Liver (tissue), 9 donors: ENCODE measurements around the gene DLGAP4. TPM values are rescaled to one million over a fixed set of nuclear protein-coding genes. Genes with fewer than 3 reads are reported as not detected.

ENCODE experiments used
- DNase-seq: peaks from one replicate; pipeline ENCODE4 v3.0.0-alpha.2; 2017; ENCODE audit warnings: low spot score
- H3K27ac ChIP-seq, 2 donors: one replicate each; pipeline ENCODE4 v1.7.0; 2013; ENCODE audit warnings: inconsistent platforms in 2 of 2, low read length in 2 of 2, control low read depth in 1 of 2, low read depth in 1 of 2, mild to moderate bottlenecking in 1 of 2
- H3K27me3 ChIP-seq, 4 donors: one replicate each; pipeline versions ENCODE4 v1.6.1 to v1.7.0; 2013; ENCODE audit warnings: low read length in 3 of 4, inconsistent platforms in 1 of 4, mild to moderate bottlenecking in 1 of 4, moderate library complexity in 1 of 4; ENCODE audit not compliant: control insufficient read depth in 4 of 4, insufficient read depth in 4 of 4
- H3K36me3 ChIP-seq, 4 donors: one replicate each; pipeline versions ENCODE4 v1.6.1 to v1.7.0; 2013; ENCODE audit warnings: low read length in 3 of 4, mild to moderate bottlenecking in 3 of 4, low read depth in 1 of 4, moderate library complexity in 1 of 4; ENCODE audit not compliant: control insufficient read depth in 4 of 4, insufficient read depth in 3 of 4
- H3K4me1 ChIP-seq, 4 donors: one replicate each; pipeline versions ENCODE4 v1.6.1 to v1.7.0; 2013; ENCODE audit warnings: low read length in 3 of 4, mild to moderate bottlenecking in 3 of 4, moderate library complexity in 1 of 4; ENCODE audit not compliant: control insufficient read depth in 4 of 4, insufficient read depth in 4 of 4
- H3K4me3 ChIP-seq, 3 donors: one replicate each; pipeline versions ENCODE4 v1.6.1 to v1.7.0; 2013; ENCODE audit warnings: low read length in 3 of 3, control low read depth in 1 of 3, low read depth in 1 of 3, mild to moderate bottlenecking in 1 of 3
- H3K9ac ChIP-seq, 2 donors: one replicate each; pipeline ENCODE4 v1.7.0; 2013; ENCODE audit warnings: low read length in 2 of 2, mild to moderate bottlenecking in 2 of 2, moderate library complexity in 2 of 2, control low read depth in 1 of 2, low read depth in 1 of 2
- H3K9me3 ChIP-seq, 4 donors: one replicate each; pipeline versions ENCODE4 v1.6.1 to v1.7.0; 2013; ENCODE audit warnings: low read length in 3 of 4; ENCODE audit not compliant: control insufficient read depth in 4 of 4
- FOXA2 ChIP-seq: IDR thresholded peaks from 2 replicates; pipeline ENCODE4 v1.6.1; 2016; ENCODE audit warnings: antibody characterized with exemption
- GABPA ChIP-seq, 2 donors: IDR thresholded peaks in 1 of 2; conservative IDR thresholded peaks in 1 of 2; 2 replicates each; pipeline ENCODE4 v1.6.1; 2016; ENCODE audit warnings: antibody characterized with exemption in 2 of 2, mild to moderate bottlenecking in 1 of 2, moderate library complexity in 1 of 2
- HNF4A ChIP-seq, 2 donors: conservative IDR thresholded peaks; 2 replicates each; pipeline ENCODE4 v1.6.1; 2016; ENCODE audit warnings: antibody characterized with exemption in 2 of 2, mild to moderate bottlenecking in 2 of 2
- HNF4G ChIP-seq: IDR thresholded peaks from 2 replicates; pipeline ENCODE4 v1.6.1; 2016; ENCODE audit warnings: antibody characterized with exemption
- JUND ChIP-seq, 2 donors: IDR thresholded peaks; 2 replicates each; pipeline ENCODE4 v1.6.1; 2016; ENCODE audit warnings: antibody characterized with exemption in 2 of 2
- NR2F2 ChIP-seq: IDR thresholded peaks from 2 replicates; pipeline ENCODE4 v1.6.1; 2016; ENCODE audit warnings: antibody characterized with exemption
- RAD21 ChIP-seq, 2 donors: IDR thresholded peaks; 2 replicates each; pipeline ENCODE4 v1.6.1; 2016; ENCODE audit warnings: antibody characterized with exemption in 2 of 2, mild to moderate bottlenecking in 2 of 2
- RXRA ChIP-seq, 2 donors: IDR thresholded peaks; 2 replicates each; pipeline ENCODE4 v1.6.1; 2017 to 2018; ENCODE audit warnings: antibody characterized with exemption in 2 of 2, mild to moderate bottlenecking in 1 of 2
- SP1 ChIP-seq: IDR thresholded peaks from 2 replicates; pipeline ENCODE4 v1.6.1; 2018; ENCODE audit warnings: antibody characterized with exemption, mild to moderate bottlenecking
- TAF1 ChIP-seq: conservative IDR thresholded peaks from 2 replicates; pipeline ENCODE4 v1.6.1; 2016; ENCODE audit warnings: antibody characterized with exemption, mild to moderate bottlenecking
- YY1 ChIP-seq: IDR thresholded peaks from 2 replicates; pipeline ENCODE4 v1.6.1; 2016; ENCODE audit warnings: antibody characterized with exemption, mild to moderate bottlenecking
- WGBS: extraction: QIAGEN DNeasy Blood & Tissue Kit; methylation state at CpG from one replicate; pipeline ENCODE4 v1.1.7; 2013; 5-methylcytosine and 5-hydroxymethylcytosine counted together
- polyA plus RNA-seq, 2 donors: library from polyadenylated mRNA; stranded (reverse) in 1 of 2; unstranded in 1 of 2; fragments of 200-250 nt in 1 of 2; fragments of >200 nt in 1 of 2; fragmentation: Nextera tagmentation in 1 of 2; extraction: Ambion mirVana in 1 of 2; gene quantifications; one replicate each; pipeline versions ENCODE4 v1.2.1 to v1.2.3, GENCODE V29; 2013 to 2015
- total RNA-seq, 2 donors: library from RNA; depleted of rRNA; stranded (reverse); fragments of >200 nt; gene quantifications; one replicate each; pipeline ENCODE4 v1.2.3, GENCODE V29; 2014
- TF ChIP-seq, protein P1 (sequence below): fragments of 150-350 bp; IDR thresholded peaks from 2 replicates; pipeline ENCODE4 v1.5.1; 2017; ENCODE audit warnings: improper control_type of control experiment, low read depth, low read length; ENCODE audit not compliant: missing input control
- TF ChIP-seq, protein P2 (sequence below): IDR thresholded peaks from 2 replicates; pipeline ENCODE4 v1.6.1; 2016; ENCODE audit warnings: antibody characterized with exemption
- TF ChIP-seq, protein P3 (sequence below): IDR thresholded peaks from 2 replicates; pipeline ENCODE4 v1.6.1; 2016; ENCODE audit warnings: antibody characterized with exemption, mild to moderate bottlenecking
- donor health status: healthy.
- donor health status: healthy.
- donor health status: healthy.
- donor health status: healthy.
- donor health status: healthy.

Gene DLGAP4
- total and polyA plus RNA-seq, 4 donors, result 2.9 to 18.7 (median 11.2) TPM

DNA sequence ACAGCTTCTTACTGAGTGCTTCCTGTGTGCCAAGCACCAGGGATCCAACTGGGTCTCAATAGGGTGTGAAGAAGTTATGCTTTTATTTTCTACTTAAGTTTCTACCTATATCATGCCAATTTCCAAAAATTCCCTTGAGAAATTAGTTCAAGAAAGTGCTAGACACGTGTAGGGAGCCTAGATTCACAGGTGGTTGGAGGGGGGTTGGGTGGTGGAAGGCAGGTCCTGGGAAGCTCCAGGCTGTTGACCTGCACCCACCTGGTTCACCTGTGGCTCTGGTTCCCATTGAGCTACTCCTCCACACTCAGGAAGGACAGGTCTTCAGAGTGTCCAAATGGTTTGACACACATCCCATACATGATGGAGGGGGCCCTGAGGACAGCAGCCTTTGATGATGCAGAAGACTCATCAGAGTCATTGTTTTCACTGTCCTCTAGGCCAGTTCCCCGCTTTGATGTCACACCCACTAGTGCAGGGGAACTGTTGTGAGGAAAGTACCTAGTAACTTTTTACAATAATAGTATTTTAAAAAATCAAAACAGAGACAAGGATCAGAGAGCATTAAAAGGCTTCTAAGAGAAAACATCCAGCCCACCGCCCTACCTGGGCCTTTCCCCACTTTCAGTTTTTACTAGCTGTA, 195.3 kb downstream of the DLGAP4 start (continued):
- TF ChIP-seq, protein P1, sequence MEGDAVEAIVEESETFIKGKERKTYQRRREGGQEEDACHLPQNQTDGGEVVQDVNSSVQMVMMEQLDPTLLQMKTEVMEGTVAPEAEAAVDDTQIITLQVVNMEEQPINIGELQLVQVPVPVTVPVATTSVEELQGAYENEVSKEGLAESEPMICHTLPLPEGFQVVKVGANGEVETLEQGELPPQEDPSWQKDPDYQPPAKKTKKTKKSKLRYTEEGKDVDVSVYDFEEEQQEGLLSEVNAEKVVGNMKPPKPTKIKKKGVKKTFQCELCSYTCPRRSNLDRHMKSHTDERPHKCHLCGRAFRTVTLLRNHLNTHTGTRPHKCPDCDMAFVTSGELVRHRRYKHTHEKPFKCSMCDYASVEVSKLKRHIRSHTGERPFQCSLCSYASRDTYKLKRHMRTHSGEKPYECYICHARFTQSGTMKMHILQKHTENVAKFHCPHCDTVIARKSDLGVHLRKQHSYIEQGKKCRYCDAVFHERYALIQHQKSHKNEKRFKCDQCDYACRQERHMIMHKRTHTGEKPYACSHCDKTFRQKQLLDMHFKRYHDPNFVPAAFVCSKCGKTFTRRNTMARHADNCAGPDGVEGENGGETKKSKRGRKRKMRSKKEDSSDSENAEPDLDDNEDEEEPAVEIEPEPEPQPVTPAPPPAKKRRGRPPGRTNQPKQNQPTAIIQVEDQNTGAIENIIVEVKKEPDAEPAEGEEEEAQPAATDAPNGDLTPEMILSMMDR, result no peak
- TF ChIP-seq RAD21 (IDR thresholded peaks at IDR 0.05) (no peak), RXRA (IDR thresholded peaks at IDR 0.05) (no peak)
- TF ChIP-seq, protein P2, sequence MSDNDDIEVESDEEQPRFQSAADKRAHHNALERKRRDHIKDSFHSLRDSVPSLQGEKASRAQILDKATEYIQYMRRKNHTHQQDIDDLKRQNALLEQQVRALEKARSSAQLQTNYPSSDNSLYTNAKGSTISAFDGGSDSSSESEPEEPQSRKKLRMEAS, result no peak

DNA sequence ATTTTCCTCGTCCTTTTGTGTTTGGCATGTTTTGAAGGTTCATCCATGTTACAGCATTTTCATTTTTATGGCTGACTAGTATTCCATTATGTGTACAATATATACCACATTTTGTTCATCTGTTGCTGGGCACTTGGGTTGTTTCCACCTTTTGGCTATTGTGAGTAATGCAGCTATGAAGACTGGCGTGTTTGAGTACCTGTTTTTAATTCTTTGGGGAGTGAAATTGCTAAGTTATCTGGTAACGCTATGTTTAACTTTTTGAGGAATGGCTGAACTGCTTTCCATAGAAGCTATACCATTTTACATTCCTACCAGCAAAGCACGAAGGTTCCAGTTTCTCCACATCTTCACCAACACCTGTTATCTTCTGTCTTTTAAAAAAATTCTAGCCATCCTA, 198.2 kb downstream of the DLGAP4 start:
- peaks cover 6 to 41% (median 19%) of the 10 kb centered on the region in 4 donors for H3K36me3 ChIP-seq

More for the DNA sequence above, 198.2 kb downstream of the DLGAP4 start:
- Histone ChIP-seq H3K9ac (no peak overlapping the region), H3K27ac (no peak overlapping the region), H3K9me3 (no peaks in the 10 kb centered on the region), H3K4me3 (no peak overlapping the region), H3K27me3 (no peaks in the 10 kb centered on the region), H3K4me1 (no peaks in the 10 kb centered on the region)
- TF ChIP-seq, protein P1, result no peak
- TF ChIP-seq RAD21 (IDR thresholded peaks at IDR 0.05), result no peak
- TF ChIP-seq NR2F2, result no peak
- no peak for TF ChIP-seq RXRA (IDR thresholded peaks at IDR 0.05)
- no peak for TF ChIP-seq TAF1
- TF ChIP-seq FOXA2, result no peak
- TF ChIP-seq YY1, result no peak
- no peak for TF ChIP-seq GABPA (IDR thresholded peaks at IDR 0.05 in 1 of 2, conservative IDR thresholded peaks at IDR 0.05 in 1 of 2)
- TF ChIP-seq HNF4A (conservative IDR thresholded peaks at IDR 0.05), result no peak
- TF ChIP-seq, protein P2, result no peak
- TF ChIP-seq JUND (IDR thresholded peaks at IDR 0.05), result no peak
- no peak for TF ChIP-seq HNF4G
- TF ChIP-seq, protein P3, sequence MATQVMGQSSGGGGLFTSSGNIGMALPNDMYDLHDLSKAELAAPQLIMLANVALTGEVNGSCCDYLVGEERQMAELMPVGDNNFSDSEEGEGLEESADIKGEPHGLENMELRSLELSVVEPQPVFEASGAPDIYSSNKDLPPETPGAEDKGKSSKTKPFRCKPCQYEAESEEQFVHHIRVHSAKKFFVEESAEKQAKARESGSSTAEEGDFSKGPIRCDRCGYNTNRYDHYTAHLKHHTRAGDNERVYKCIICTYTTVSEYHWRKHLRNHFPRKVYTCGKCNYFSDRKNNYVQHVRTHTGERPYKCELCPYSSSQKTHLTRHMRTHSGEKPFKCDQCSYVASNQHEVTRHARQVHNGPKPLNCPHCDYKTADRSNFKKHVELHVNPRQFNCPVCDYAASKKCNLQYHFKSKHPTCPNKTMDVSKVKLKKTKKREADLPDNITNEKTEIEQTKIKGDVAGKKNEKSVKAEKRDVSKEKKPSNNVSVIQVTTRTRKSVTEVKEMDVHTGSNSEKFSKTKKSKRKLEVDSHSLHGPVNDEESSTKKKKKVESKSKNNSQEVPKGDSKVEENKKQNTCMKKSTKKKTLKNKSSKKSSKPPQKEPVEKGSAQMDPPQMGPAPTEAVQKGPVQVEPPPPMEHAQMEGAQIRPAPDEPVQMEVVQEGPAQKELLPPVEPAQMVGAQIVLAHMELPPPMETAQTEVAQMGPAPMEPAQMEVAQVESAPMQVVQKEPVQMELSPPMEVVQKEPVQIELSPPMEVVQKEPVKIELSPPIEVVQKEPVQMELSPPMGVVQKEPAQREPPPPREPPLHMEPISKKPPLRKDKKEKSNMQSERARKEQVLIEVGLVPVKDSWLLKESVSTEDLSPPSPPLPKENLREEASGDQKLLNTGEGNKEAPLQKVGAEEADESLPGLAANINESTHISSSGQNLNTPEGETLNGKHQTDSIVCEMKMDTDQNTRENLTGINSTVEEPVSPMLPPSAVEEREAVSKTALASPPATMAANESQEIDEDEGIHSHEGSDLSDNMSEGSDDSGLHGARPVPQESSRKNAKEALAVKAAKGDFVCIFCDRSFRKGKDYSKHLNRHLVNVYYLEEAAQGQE, result no peak
- no peak for TF ChIP-seq SP1
- DNase-seq, result no peak
- WGBS, result 95% methylated on average over 4 of the region's 4 CpGs
